Activated CD8-positive, alpha-beta T cell treated with anti-CD3 and anti-CD28 coated beads for 36 hours (primary cell): ENCODE results near the gene MICA. TPM values are rescaled to one million over a fixed set of nuclear protein-coding genes. Genes with fewer than 3 reads are reported as not detected.

Source experiments
- ATAC-seq: fragments of 200-7000 bp; cut with Tn5 transposase; one replicate; pipeline ENCODE4 v1.10.0; 2021; ENCODE audit warnings: mild to moderate bottlenecking, moderate library complexity
- CTCF ChIA-PET: fragments of 350-600 bp; sonication (Branson Sonifier 250); formaldehyde crosslinking; loops from one replicate; lab custom pipeline; 2021; ENCODE audit warnings: antibody characterized with exemption; lab: Charles Lee
- POLR2A ChIA-PET: fragments of 350-600 bp; sonication (Branson Sonifier 250); formaldehyde crosslinking; loops from one replicate; lab custom pipeline; 2021; ENCODE audit warnings: antibody characterized with exemption; lab: Charles Lee
- DNase-seq: peaks from one replicate; pipeline ENCODE4 v3.0.0-alpha.2; 2020
- H3K27ac Mint-ChIP-seq: one replicate; pipeline ENCODE4 v1.8.0; 2021; ENCODE audit warnings: mild to moderate bottlenecking, mixed read lengths
- H3K27me3 Mint-ChIP-seq: one replicate; pipeline ENCODE4 v1.8.0; 2021; ENCODE audit warnings: mixed read lengths
- H3K36me3 Mint-ChIP-seq: one replicate; pipeline ENCODE4 v1.8.0; 2021; ENCODE audit warnings: low read depth, mixed read lengths
- H3K4me1 Mint-ChIP-seq: one replicate; pipeline ENCODE4 v1.8.0; 2021; ENCODE audit warnings: low read depth, mixed read lengths
- H3K4me3 Mint-ChIP-seq: one replicate; pipeline ENCODE4 v1.8.0; 2021; ENCODE audit warnings: mild to moderate bottlenecking, moderate library complexity, mixed read lengths
- H3K9me3 Mint-ChIP-seq: one replicate; pipeline ENCODE4 v1.8.0; 2021; ENCODE audit warnings: mixed read lengths
- CTCF ChIP-seq: fragments of 200-600 bp; IDR thresholded peaks from one replicate; pipeline ENCODE4 v1.8.0; 2022; ENCODE audit warnings: antibody characterized with exemption, mild to moderate bottlenecking
- intact Hi-C: fragments of 100-400 bp; cut with micrococcal nuclease; formaldehyde crosslinking; loops from one replicate; pipeline ENCODE4 v1.10.0; 2022
- total RNA-seq, 2 experiments: library from RNA; stranded (reverse); gene quantifications; one replicate each; pipeline ENCODE4 v1.2.3, GENCODE V29; 2021

The MICA gene
- total RNA-seq, 2 experiments from 2014 or later: 5.6 to 6.0 TPM

GRCh38 chr6:31414771-31415265, 11.4 kb downstream of the MICA start:
- CTCF ChIA-PET: no interaction called here
- Mint-ChIP-seq H3K27ac (no peak overlapping the region), H3K36me3 (peaks cover 52% of the 10 kb centered on the region), H3K9me3 (no peaks in the 10 kb centered on the region), H3K4me3 (no peak overlapping the region), H3K4me1 (peaks cover 4% of the 10 kb centered on the region), H3K27me3 (no peaks in the 10 kb centered on the region)
- no peak for TF ChIP-seq CTCF
- POLR2A ChIA-PET: interaction anchor here (0.9 kb wide), 1 partner anchor 11 kb away, joined by 3 read pairs; the partner anchor contains the start of gene MICA
- intact Hi-C loops: no loop called here
- no peak for DNase-seq
- no peak for ATAC-seq

- peaks cover 44% of the 10 kb centered on the region for H3K36me3 Mint-ChIP-seq
- H3K9me3 Mint-ChIP-seq: no peaks in the 10 kb centered on the region
- POLR2A ChIA-PET: no interaction called here
- no peaks in the 10 kb centered on the region for H3K27me3 Mint-ChIP-seq
- CTCF ChIA-PET: interaction anchor here (0.9 to 1.0 kb wide), 2 partner anchors 19 to 26 kb away, joined by 4 read pairs; no protein-coding TSS in a partner anchor
- H3K4me3 Mint-ChIP-seq: no peak overlapping the region
- intact Hi-C loops: no loop called here
- H3K27ac Mint-ChIP-seq: no peak overlapping the region
- H3K4me1 Mint-ChIP-seq: peaks cover 1% of the 10 kb centered on the region
- DNase-seq: no peak
- ATAC-seq: no peak
- TF ChIP-seq CTCF: no peak
Observed at GRCh38 chr6:31416394-31417014, 13.1 kb downstream of the MICA start.

- Mint-ChIP-seq H3K9me3 (no peaks in the 10 kb centered on the region), H3K4me3 (no peak overlapping the region), H3K27me3 (no peaks in the 10 kb centered on the region), H3K27ac (peak overlapping the region; percentile 32), H3K4me1 (peaks cover 1% of the 10 kb centered on the region), H3K36me3 (peaks cover 41% of the 10 kb centered on the region)
- TF ChIP-seq CTCF: no peak
- DNase-seq (no peak), ATAC-seq (no peak)
- intact Hi-C loops: no loop called here
- POLR2A ChIA-PET: interaction anchor here (0.9 kb wide), 1 partner anchor 60 kb away, joined by 4 read pairs; no protein-coding TSS in a partner anchor
- CTCF ChIA-PET: no interaction called here
Observed at GRCh38 chr6:31418251-31418650, 14.9 kb downstream of the MICA start.

GRCh38 chr6:31419842-31420241, 16.4 kb downstream of the MICA start:
- Mint-ChIP-seq H3K4me1 (peaks cover 1% of the 10 kb centered on the region), H3K27me3 (no peaks in the 10 kb centered on the region), H3K36me3 (peaks cover 27% of the 10 kb centered on the region), H3K9me3 (no peaks in the 10 kb centered on the region), H3K27ac (no peak overlapping the region), H3K4me3 (no peak overlapping the region)
- intact Hi-C loops: no loop called here
- ChIA-PET POLR2A (interaction anchor here (1.0 to 1.2 kb wide), 2 partner anchors 17 to 19 kb away, joined by 3 read pairs; partner anchors contain the start of gene MICA), CTCF (no interaction called here)
- ATAC-seq: no peak
- DNase-seq: no peak
- TF ChIP-seq CTCF: no peak

GRCh38 chr6:31420546-31420945, 17.2 kb downstream of the MICA start:
- DNase-seq: no peak
- Mint-ChIP-seq H3K27ac (no peak overlapping the region), H3K9me3 (no peaks in the 10 kb centered on the region), H3K4me3 (no peak overlapping the region), H3K36me3 (peaks cover 23% of the 10 kb centered on the region), H3K4me1 (peaks cover 1% of the 10 kb centered on the region), H3K27me3 (no peaks in the 10 kb centered on the region)
- intact Hi-C loops: no loop called here
- ChIA-PET POLR2A (interaction anchor here (1.0 to 1.2 kb wide), 2 partner anchors 18 to 20 kb away, joined by 3 read pairs; partner anchors contain the start of gene MICA), CTCF (interaction anchor here (1.4 kb wide), 1 partner anchor 9 kb away, joined by 3 read pairs; no protein-coding TSS in a partner anchor)
- TF ChIP-seq CTCF: no peak
- no peak for ATAC-seq
